ENCODE measurements around the gene MEIKIN. TPM values are rescaled to one million over a fixed set of nuclear protein-coding genes. Genes with fewer than 3 reads are reported as not detected.

The MEIKIN gene
- total RNA-seq, 1 experiment from 2014 or later: not detected

- no peak for ATAC-seq
- no peak overlapping the region for H2AFZ ChIP-seq (ENCODE audit: low read length)
Observed at GRCh38 chr5:131974622-131974955, 29.1 kb upstream of the MEIKIN start.

GRCh38 chr5:131974016-131974415 lies 28.6 kb upstream of the MEIKIN start:
- Histone ChIP-seq H3K9me3 (ENCODE audit: low read length) (no peaks in the 10 kb centered on the region), H3K9me2 (replicated peaks; ENCODE audit: low read length) (no peaks in the 10 kb centered on the region), H4K20me1 (ENCODE audit: low read length) (no peaks in the 10 kb centered on the region), H3K27ac (ENCODE audit: low read length) (no peak overlapping the region), H3F3A (ENCODE audit: low read length, unreplicated experiment) (no peaks in the 10 kb centered on the region), H3K4me2 (ENCODE audit: low read length) (no peak overlapping the region), H3K9ac (ENCODE audit: low read length) (no peak overlapping the region), H2AFZ (ENCODE audit: low read length) (no peak overlapping the region), H3K36me3 (ENCODE audit: low read depth, low read length) (no peaks in the 10 kb centered on the region), H3K4me1 (ENCODE audit: insufficient read depth, low read length) (no peaks in the 10 kb centered on the region), H3K79me2 (ENCODE audit: low read length) (no peaks in the 10 kb centered on the region), H3K4me3 (ENCODE audit: low read length) (no peak overlapping the region), H3K27me3 (ENCODE audit: low read length) (no peaks in the 10 kb centered on the region)
- intact Hi-C loops (cut with micrococcal nuclease): no loop called here
- TF ChIP-seq EZH2 (IDR thresholded peaks at IDR 0.05; ENCODE audit: low read length, unreplicated experiment): no peak
- TF ChIP-seq EZH2phosphoT487 (IDR thresholded peaks at IDR 0.05; ENCODE audit: borderline replicate concordance, low read length): no peak
- no peak for TF ChIP-seq CTCF (conservative IDR thresholded peaks at IDR 0.05; ENCODE audit: low read depth, low read length)
- CTCF ChIA-PET: no interaction called here
- ATAC-seq (no peak), DNase-seq (no peak)
- POLR2A ChIA-PET (ENCODE audit: unreplicated experiment): no interaction called here
- no TSS peak for BruUV-seq (replicated peaks)

More at GRCh38 chr5:131974622-131974955, 29.1 kb upstream of the MEIKIN start:
- intact Hi-C loops (cut with micrococcal nuclease): no loop called here
- Histone ChIP-seq H3K79me2 (ENCODE audit: low read length) (no peaks in the 10 kb centered on the region), H3K4me1 (ENCODE audit: insufficient read depth, low read length) (no peaks in the 10 kb centered on the region), H3K36me3 (ENCODE audit: low read depth, low read length) (no peaks in the 10 kb centered on the region), H3K4me2 (ENCODE audit: low read length) (no peak overlapping the region), H3F3A (ENCODE audit: low read length, unreplicated experiment) (no peaks in the 10 kb centered on the region), H4K20me1 (ENCODE audit: low read length) (no peaks in the 10 kb centered on the region), H3K4me3 (ENCODE audit: low read length) (no peak overlapping the region), H3K9me2 (replicated peaks; ENCODE audit: low read length) (no peaks in the 10 kb centered on the region), H3K27ac (ENCODE audit: low read length) (no peak overlapping the region), H3K27me3 (ENCODE audit: low read length) (no peaks in the 10 kb centered on the region), H3K9me3 (ENCODE audit: low read length) (no peaks in the 10 kb centered on the region), H3K9ac (ENCODE audit: low read length) (no peak overlapping the region)
- ChIA-PET CTCF (no interaction called here), POLR2A (ENCODE audit: unreplicated experiment) (no interaction called here)
- no peak for DNase-seq
- TF ChIP-seq EZH2 (IDR thresholded peaks at IDR 0.05; ENCODE audit: low read length, unreplicated experiment): no peak
- no peak for TF ChIP-seq CTCF (conservative IDR thresholded peaks at IDR 0.05; ENCODE audit: low read depth, low read length)
- no peak for TF ChIP-seq EZH2phosphoT487 (IDR thresholded peaks at IDR 0.05; ENCODE audit: borderline replicate concordance, low read length)
- no TSS peak for BruUV-seq (replicated peaks)

GRCh38 chr5:131973089-131973712 lies 27.7 kb upstream of the MEIKIN start:
- no peak overlapping the region for H3K27ac ChIP-seq (ENCODE audit: low read length)
- no peaks in the 10 kb centered on the region for H3K36me3 ChIP-seq (ENCODE audit: low read depth, low read length)
- no peaks in the 10 kb centered on the region for H3K27me3 ChIP-seq (ENCODE audit: low read length)
- no peaks in the 10 kb centered on the region for H3K79me2 ChIP-seq (ENCODE audit: low read length)
- ChIA-PET CTCF (no interaction called here), POLR2A (ENCODE audit: unreplicated experiment) (no interaction called here)
- no peak overlapping the region for H3K4me3 ChIP-seq (ENCODE audit: low read length)
- intact Hi-C loops (cut with micrococcal nuclease): no loop called here
- no peak overlapping the region for H2AFZ ChIP-seq (ENCODE audit: low read length)
- no peaks in the 10 kb centered on the region for H3F3A ChIP-seq (ENCODE audit: low read length, unreplicated experiment)
- H3K9ac ChIP-seq (ENCODE audit: low read length): no peak overlapping the region
- TF ChIP-seq EZH2phosphoT487 (IDR thresholded peaks at IDR 0.05; ENCODE audit: borderline replicate concordance, low read length) (no peak), CTCF (conservative IDR thresholded peaks at IDR 0.05; ENCODE audit: low read depth, low read length) (no peak), EZH2 (IDR thresholded peaks at IDR 0.05; ENCODE audit: low read length, unreplicated experiment) (no peak)
- no TSS peak for BruUV-seq (replicated peaks)
- H3K9me3 ChIP-seq (ENCODE audit: low read length): no peaks in the 10 kb centered on the region
- ATAC-seq: no peak
- H3K4me1 ChIP-seq (ENCODE audit: insufficient read depth, low read length): no peaks in the 10 kb centered on the region
- no peaks in the 10 kb centered on the region for H3K9me2 ChIP-seq (replicated peaks; ENCODE audit: low read length)
- DNase-seq: no peak
- H4K20me1 ChIP-seq (ENCODE audit: low read length): no peaks in the 10 kb centered on the region
- no peak overlapping the region for H3K4me2 ChIP-seq (ENCODE audit: low read length)
